Ovary (tissue), 3 donors: ENCODE measurements around the gene HNRNPK.

ENCODE experiments used
- CTCF ChIP-seq, 3 donors: fragments of 450-650 bp in 2 of 3; fragments of 200-600 bp in 1 of 3; IDR thresholded peaks; one replicate each; pipeline versions ENCODE4 v1.5.1 to v1.8.0; 2016 to 2022; ENCODE audit warnings: antibody characterized with exemption in 3 of 3, mild to moderate bottlenecking in 1 of 3
- EP300 ChIP-seq: sonication (generic); formaldehyde crosslinking; IDR thresholded peaks from one replicate; pipeline ENCODE4 v1.6.1; 2017; ENCODE audit warnings: antibody characterized with exemption
- POLR2A ChIP-seq: fragments of 450-650 bp; IDR thresholded peaks from one replicate; pipeline ENCODE4 v1.6.1; 2017; ENCODE audit warnings: antibody characterized with exemption, mild to moderate bottlenecking, moderate library complexity
- donor health status: DM: no; HTN: no; CAD: no.

GRCh38 chr9:83979812-83980394 lies at the start of gene HNRNPK:
- TF ChIP-seq CTCF (IDR thresholded peaks at IDR 0.05), result no peak
- no peak for TF ChIP-seq EP300
- TF ChIP-seq POLR2A, result peak; percentile 4
